Urinary bladder (tissue), 4 donors: ENCODE results near the gene MBD4. TPM values are rescaled to one million over a fixed set of nuclear protein-coding genes. Genes with fewer than 3 reads are reported as not detected.

Experiments
- DNase-seq: peaks from one replicate; pipeline ENCODE4 v3.0.0-alpha.2; 2015; ENCODE audit errors: extremely low spot score
- H3K27ac ChIP-seq: one replicate; pipeline ENCODE4 v1.5.1; 2013; ENCODE audit warnings: low read depth, mild to moderate bottlenecking, moderate library complexity
- H3K36me3 ChIP-seq: one replicate; pipeline ENCODE4 v1.6.1; 2013; ENCODE audit warnings: mild to moderate bottlenecking, moderate library complexity; ENCODE audit not compliant: insufficient read depth
- H3K4me1 ChIP-seq: one replicate; pipeline ENCODE4 v1.6.1; 2013; ENCODE audit warnings: mild to moderate bottlenecking, moderate library complexity; ENCODE audit not compliant: insufficient read depth
- H3K4me3 ChIP-seq: one replicate; pipeline ENCODE4 v1.5.1; 2013; ENCODE audit warnings: low read depth, low read length
- WGBS: extraction: QIAGEN DNeasy Blood & Tissue Kit; methylation state at CpG from one replicate; pipeline ENCODE4 v1.1.7; 2013; 5-methylcytosine and 5-hydroxymethylcytosine counted together
- polyA plus RNA-seq: library from polyadenylated mRNA; stranded (reverse); fragments of 200-250 nt; gene quantifications from one replicate; pipeline ENCODE4 v1.2.3, GENCODE V29; 2013
- total RNA-seq: library from RNA; depleted of rRNA; stranded (reverse); fragments of >200 nt; gene quantifications from one replicate; pipeline ENCODE4 v1.2.3, GENCODE V29; 2014
- donor health status: healthy with polysubstance abuse.
- donor health status: healthy.

MBD4 gene
- total and polyA plus RNA-seq, 2 donors, result 20.7 to 27.7 TPM

- no peak for DNase-seq
- Histone ChIP-seq H3K4me1 (no peaks in the 10 kb centered on the region), H3K4me3 (no peak overlapping the region), H3K27ac (no peak overlapping the region), H3K36me3 (no peaks in the 10 kb centered on the region)
- 83% methylated on average over 10 of the region's 10 CpGs for WGBS
Observed at GRCh38 chr3:129474984-129475804, 35.4 kb upstream of the MBD4 start.

- 78% methylated on average over 4 of the region's 4 CpGs for WGBS
- DNase-seq, result no peak
- Histone ChIP-seq H3K27ac (no peak overlapping the region), H3K36me3 (no peaks in the 10 kb centered on the region), H3K4me1 (no peaks in the 10 kb centered on the region), H3K4me3 (no peak overlapping the region)
Observed at GRCh38 chr3:129473769-129474152, 34.0 kb upstream of the MBD4 start.

- Histone ChIP-seq H3K4me1 (no peaks in the 10 kb centered on the region), H3K36me3 (no peaks in the 10 kb centered on the region), H3K4me3 (no peak overlapping the region), H3K27ac (no peak overlapping the region)
- no peak for DNase-seq
- WGBS, result 85% methylated on average over 4 of the region's 4 CpGs
Observed at GRCh38 chr3:129473067-129473768, 33.5 kb upstream of the MBD4 start.

- no peak overlapping the region for H3K27ac ChIP-seq
- H3K4me1 ChIP-seq, result no peaks in the 10 kb centered on the region
- 95% methylated on average over 2 of the region's 2 CpGs for WGBS
- H3K36me3 ChIP-seq, result no peaks in the 10 kb centered on the region
- DNase-seq, result no peak
- H3K4me3 ChIP-seq, result no peak overlapping the region
Observed at GRCh38 chr3:129470861-129471260, 31.1 kb upstream of the MBD4 start.

- Histone ChIP-seq H3K36me3 (no peaks in the 10 kb centered on the region), H3K4me1 (no peaks in the 10 kb centered on the region), H3K27ac (no peak overlapping the region), H3K4me3 (no peak overlapping the region)
- no peak for DNase-seq
- WGBS, result 79% methylated on average over 2 of the region's 2 CpGs
Observed at GRCh38 chr3:129469026-129469425, 29.3 kb upstream of the MBD4 start.

GRCh38 chr3:129467932-129468331 lies 28.2 kb upstream of the MBD4 start:
- H3K4me1 ChIP-seq, result no peaks in the 10 kb centered on the region
- no peak overlapping the region for H3K4me3 ChIP-seq
- 71% methylated on average over 1 of the region's 1 CpG for WGBS
- H3K36me3 ChIP-seq, result no peaks in the 10 kb centered on the region
- no peak overlapping the region for H3K27ac ChIP-seq
- DNase-seq, result no peak

- 82% methylated on average over 4 of the region's 4 CpGs for WGBS
- Histone ChIP-seq H3K27ac (no peak overlapping the region), H3K4me3 (no peak overlapping the region), H3K36me3 (no peaks in the 10 kb centered on the region), H3K4me1 (no peaks in the 10 kb centered on the region)
- no peak for DNase-seq
Observed at GRCh38 chr3:129463716-129464115, 24.0 kb upstream of the MBD4 start.

GRCh38 chr3:129463094-129463493 lies 23.3 kb upstream of the MBD4 start:
- DNase-seq, result no peak
- H3K36me3 ChIP-seq, result no peaks in the 10 kb centered on the region
- H3K4me1 ChIP-seq, result no peaks in the 10 kb centered on the region
- H3K27ac ChIP-seq, result no peak overlapping the region
- WGBS, result 97% methylated on average over 3 of the region's 3 CpGs
- no peak overlapping the region for H3K4me3 ChIP-seq

- H3K36me3 ChIP-seq, result no peaks in the 10 kb centered on the region
- WGBS, result 67% methylated on average over 3 of the region's 3 CpGs
- no peaks in the 10 kb centered on the region for H3K4me1 ChIP-seq
Observed at GRCh38 chr3:129462361-129462968, 22.7 kb upstream of the MBD4 start.

GRCh38 chr3:129461461-129462146 lies 21.9 kb upstream of the MBD4 start:
- H3K36me3 ChIP-seq, result no peaks in the 10 kb centered on the region
- DNase-seq, result no peak
- H3K4me3 ChIP-seq, result no peak overlapping the region
- WGBS, result 54% methylated on average over 6 of the region's 6 CpGs
- H3K27ac ChIP-seq, result no peak overlapping the region
- H3K4me1 ChIP-seq, result no peaks in the 10 kb centered on the region

More at GRCh38 chr3:129462361-129462968, 22.7 kb upstream of the MBD4 start:
- Histone ChIP-seq H3K4me3 (no peak overlapping the region), H3K27ac (no peak overlapping the region)
- no peak for DNase-seq

GRCh38 chr3:129461022-129461421 lies 21.3 kb upstream of the MBD4 start:
- no peak overlapping the region for H3K4me3 ChIP-seq
- no peaks in the 10 kb centered on the region for H3K4me1 ChIP-seq
- no peak overlapping the region for H3K27ac ChIP-seq
- DNase-seq, result no peak
- H3K36me3 ChIP-seq, result no peaks in the 10 kb centered on the region
- WGBS, result 80% methylated on average over 1 of the region's 1 CpG

- no peak overlapping the region for H3K27ac ChIP-seq
- WGBS, result 94% methylated on average over 2 of the region's 2 CpGs
- H3K36me3 ChIP-seq, result no peaks in the 10 kb centered on the region
- DNase-seq, result no peak
- no peak overlapping the region for H3K4me3 ChIP-seq
- H3K4me1 ChIP-seq, result no peaks in the 10 kb centered on the region
Observed at GRCh38 chr3:129460572-129460971, 20.8 kb upstream of the MBD4 start.

- no peaks in the 10 kb centered on the region for H3K4me1 ChIP-seq
- no peak overlapping the region for H3K27ac ChIP-seq
- no peaks in the 10 kb centered on the region for H3K36me3 ChIP-seq
- H3K4me3 ChIP-seq, result no peak overlapping the region
- WGBS, result 93% methylated on average over 3 of the region's 3 CpGs
- no peak for DNase-seq
Observed at GRCh38 chr3:129460155-129460554, 20.4 kb upstream of the MBD4 start.
